Prostate gland (tissue), 2 donors: ENCODE results near the gene SCUBE1.

Experiments
- CTCF ChIP-seq, 4 experiments: fragments of 200-600 bp in 2 of 4; fragments of 450-650 bp in 2 of 4; sonication (generic) in 2 of 4; IDR thresholded peaks; 1 replicate in 3 of 4; 2 replicates in 1 of 4; pipeline ENCODE4 v1.5.1; 2016 to 2019; ENCODE audit warnings: antibody characterized with exemption in 4 of 4, mild to moderate bottlenecking in 2 of 4, moderate library complexity in 2 of 4
- POLR2A ChIP-seq: fragments of 450-650 bp; IDR thresholded peaks from one replicate; pipeline ENCODE4 v1.6.1; 2016; ENCODE audit warnings: antibody characterized with exemption, mild to moderate bottlenecking
- POLR2AphosphoS5 ChIP-seq: sonication (generic); formaldehyde crosslinking; IDR thresholded peaks from one replicate; pipeline ENCODE4 v1.6.1; 2017; ENCODE audit warnings: antibody characterized with exemption

GRCh38 chr22:43345356-43345755 is 2.2 kb upstream of the SCUBE1 start:
- TF ChIP-seq CTCF (IDR thresholded peaks at IDR 0.05), result no peak
- no peak for TF ChIP-seq POLR2A
- no peak for TF ChIP-seq POLR2AphosphoS5
